Measurements from ENCODE around the gene PINLYP. TPM values are rescaled to one million over a fixed set of nuclear protein-coding genes. Genes with fewer than 3 reads are reported as not detected.

PINLYP gene
- total and polyA plus RNA-seq, 2 of the 13 experiments (the other 11 are each of a cell fraction or from before 2014, with no cell fraction given) = 0.21 to 0.24 TPM

DNA sequence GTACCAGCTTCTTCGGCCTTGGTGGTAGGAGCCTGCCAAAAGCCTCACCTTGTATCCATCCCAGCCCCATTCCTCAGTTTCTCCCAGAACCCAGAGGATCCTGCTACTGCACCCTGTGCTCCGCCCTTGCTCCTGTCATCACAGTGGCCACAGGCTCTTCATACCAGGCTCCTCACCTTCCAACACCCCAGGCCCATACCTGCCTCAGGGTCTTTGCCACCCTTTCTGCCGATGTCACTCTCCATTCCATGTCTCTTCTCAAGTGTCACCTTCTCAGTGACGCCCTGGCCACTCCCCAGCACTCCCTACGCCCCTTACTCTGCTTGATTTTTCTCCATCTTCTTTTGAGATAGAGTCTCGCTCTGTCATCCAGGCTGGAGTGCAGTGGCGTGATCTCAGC is 34.3 kb downstream of the PINLYP start:
- WGBS (ENCODE audit: low lambda C conversion rate) = 82% methylated on average over 7 of the region's 7 CpGs
- FAIRE-seq = no peak
- Histone ChIP-seq H3K27me3 (ENCODE audit: control insufficient read depth in 1 of 2, insufficient read depth in 2 of 2, low read length in 2 of 2) (no peaks in the 10 kb centered on the region), H3K4me2 (ENCODE audit: low read depth, low read length) (no peak overlapping the region), H3K79me2 (ENCODE audit: insufficient read depth, low read length) (no peaks in the 10 kb centered on the region), H3K36me3 (replicated peaks in 1 of 2; ENCODE audit: control insufficient read depth in 1 of 2, insufficient read depth in 2 of 2, low read length in 2 of 2) (peaks cover 19 to 32% of the 10 kb centered on the region in 2 experiments), H3K4me1 (ENCODE audit: insufficient read depth, low read length) (no peaks in the 10 kb centered on the region), H4K20me1 (ENCODE audit: insufficient read depth, low read length) (no peaks in the 10 kb centered on the region), H3K9me3 (ENCODE audit: low read length) (no peaks in the 10 kb centered on the region), H3K27ac (ENCODE audit: extremely low read length, insufficient read depth, low read length) (no peak overlapping the region), H3K4me3 (replicated peaks in 1 of 3; ENCODE audit: insufficient read depth in 1 of 3, low read depth in 2 of 3, low read length in 3 of 3) (no peak overlapping the region), H2AFZ (ENCODE audit: low read length) (no peak overlapping the region), H3K9ac (ENCODE audit: insufficient read depth, low read depth, low read length) (no peak overlapping the region)
- BruUV-seq (replicated peaks) = no TSS peak
- ChIA-PET CTCF (ENCODE audit: low intra/inter-chr PET ratio, low total read pairs) (no interaction called here), POLR2A (no interaction called here)
- no peak for DNase-seq (ENCODE audit: low spot score)
- TF ChIP-seq FIP1L1 (IDR thresholded peaks at IDR 0.05; ENCODE audit: borderline replicate concordance, insufficient read depth, low read depth, low read length) = no peak
- intact Hi-C loops (cut with micrococcal nuclease; ENCODE audit: unreplicated experiment) = no loop called here
- in situ Hi-C loops (cut with HindIII; ENCODE audit: extremely low pct_ligation_motif_present, low pct_unique_long_range_greater_than_20kb) = no loop called here
- ATAC-seq = no peak

DNA sequence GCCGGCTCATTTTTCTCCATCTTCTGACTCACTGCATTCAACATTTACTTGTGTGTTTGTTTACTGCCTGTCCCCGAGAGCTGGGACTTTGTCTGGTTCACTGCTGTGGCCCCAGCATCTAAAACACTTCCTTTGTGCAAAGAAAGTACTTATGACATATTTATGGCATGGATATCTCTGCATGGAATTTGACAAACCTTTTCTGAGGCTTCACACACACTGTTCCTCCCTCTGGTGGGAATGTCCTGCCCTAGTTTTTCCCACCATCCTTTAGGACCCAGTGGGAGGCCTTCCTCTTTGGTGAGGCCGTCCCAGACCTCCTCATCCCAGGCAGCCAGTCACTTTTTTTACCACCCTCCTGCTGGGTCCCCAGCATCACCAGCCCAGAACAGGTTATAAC is 34.9 kb downstream of the PINLYP start:
- H3K27ac ChIP-seq (ENCODE audit: extremely low read length, insufficient read depth, low read length) = no peak overlapping the region
- no peak overlapping the region for H3K4me3 ChIP-seq (replicated peaks in 1 of 3; ENCODE audit: insufficient read depth in 1 of 3, low read depth in 2 of 3, low read length in 3 of 3)
- H3K79me2 ChIP-seq (ENCODE audit: insufficient read depth, low read length) = no peaks in the 10 kb centered on the region
- no peak for TF ChIP-seq ERF (CRISPR knock-in tag; IDR thresholded peaks at IDR 0.05)
- no peak for TF ChIP-seq ZKSCAN1 (IDR thresholded peaks at IDR 0.05; ENCODE audit: low read length)
- no peak for TF ChIP-seq CEBPG (CRISPR knock-in tag; IDR thresholded peaks at IDR 0.05)
- TF ChIP-seq, protein P1, sequence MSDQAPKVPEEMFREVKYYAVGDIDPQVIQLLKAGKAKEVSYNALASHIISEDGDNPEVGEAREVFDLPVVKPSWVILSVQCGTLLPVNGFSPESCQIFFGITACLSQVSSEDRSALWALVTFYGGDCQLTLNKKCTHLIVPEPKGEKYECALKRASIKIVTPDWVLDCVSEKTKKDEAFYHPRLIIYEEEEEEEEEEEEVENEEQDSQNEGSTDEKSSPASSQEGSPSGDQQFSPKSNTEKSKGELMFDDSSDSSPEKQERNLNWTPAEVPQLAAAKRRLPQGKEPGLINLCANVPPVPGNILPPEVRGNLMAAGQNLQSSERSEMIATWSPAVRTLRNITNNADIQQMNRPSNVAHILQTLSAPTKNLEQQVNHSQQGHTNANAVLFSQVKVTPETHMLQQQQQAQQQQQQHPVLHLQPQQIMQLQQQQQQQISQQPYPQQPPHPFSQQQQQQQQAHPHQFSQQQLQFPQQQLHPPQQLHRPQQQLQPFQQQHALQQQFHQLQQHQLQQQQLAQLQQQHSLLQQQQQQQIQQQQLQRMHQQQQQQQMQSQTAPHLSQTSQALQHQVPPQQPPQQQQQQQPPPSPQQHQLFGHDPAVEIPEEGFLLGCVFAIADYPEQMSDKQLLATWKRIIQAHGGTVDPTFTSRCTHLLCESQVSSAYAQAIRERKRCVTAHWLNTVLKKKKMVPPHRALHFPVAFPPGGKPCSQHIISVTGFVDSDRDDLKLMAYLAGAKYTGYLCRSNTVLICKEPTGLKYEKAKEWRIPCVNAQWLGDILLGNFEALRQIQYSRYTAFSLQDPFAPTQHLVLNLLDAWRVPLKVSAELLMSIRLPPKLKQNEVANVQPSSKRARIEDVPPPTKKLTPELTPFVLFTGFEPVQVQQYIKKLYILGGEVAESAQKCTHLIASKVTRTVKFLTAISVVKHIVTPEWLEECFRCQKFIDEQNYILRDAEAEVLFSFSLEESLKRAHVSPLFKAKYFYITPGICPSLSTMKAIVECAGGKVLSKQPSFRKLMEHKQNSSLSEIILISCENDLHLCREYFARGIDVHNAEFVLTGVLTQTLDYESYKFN (CRISPR knock-in tag; conservative IDR thresholded peaks at IDR 0.05) = no peak
- TF ChIP-seq CBX2 (IDR thresholded peaks at IDR 0.05; ENCODE audit: low read depth, low read length) = no peak
- no peak for TF ChIP-seq CBX2 (CRISPR knock-in tag; IDR thresholded peaks at IDR 0.05; ENCODE audit: low read depth)
- TF ChIP-seq, protein P2, sequence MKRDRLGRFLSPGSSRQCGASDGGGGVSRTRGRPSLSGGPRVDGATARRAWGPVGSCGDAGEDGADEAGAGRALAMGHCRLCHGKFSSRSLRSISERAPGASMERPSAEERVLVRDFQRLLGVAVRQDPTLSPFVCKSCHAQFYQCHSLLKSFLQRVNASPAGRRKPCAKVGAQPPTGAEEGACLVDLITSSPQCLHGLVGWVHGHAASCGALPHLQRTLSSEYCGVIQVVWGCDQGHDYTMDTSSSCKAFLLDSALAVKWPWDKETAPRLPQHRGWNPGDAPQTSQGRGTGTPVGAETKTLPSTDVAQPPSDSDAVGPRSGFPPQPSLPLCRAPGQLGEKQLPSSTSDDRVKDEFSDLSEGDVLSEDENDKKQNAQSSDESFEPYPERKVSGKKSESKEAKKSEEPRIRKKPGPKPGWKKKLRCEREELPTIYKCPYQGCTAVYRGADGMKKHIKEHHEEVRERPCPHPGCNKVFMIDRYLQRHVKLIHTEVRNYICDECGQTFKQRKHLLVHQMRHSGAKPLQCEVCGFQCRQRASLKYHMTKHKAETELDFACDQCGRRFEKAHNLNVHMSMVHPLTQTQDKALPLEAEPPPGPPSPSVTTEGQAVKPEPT (CRISPR knock-in tag; IDR thresholded peaks at IDR 0.05; ENCODE audit: low read depth) = no peak
- no peak for TF ChIP-seq ZSCAN22 (CRISPR knock-in tag; IDR thresholded peaks at IDR 0.05)
- TF ChIP-seq KDM3A (CRISPR knock-in tag; IDR thresholded peaks at IDR 0.05; ENCODE audit: low read depth) = no peak
- TF ChIP-seq PRPF4 (IDR thresholded peaks at IDR 0.05; ENCODE audit: low read depth, low read length, poor library complexity, severe bottlenecking) = no peak
- TF ChIP-seq DNMT3B (CRISPR knock-in tag; conservative IDR thresholded peaks at IDR 0.05) = no peak
- no peak for TF ChIP-seq ELF3 (CRISPR knock-in tag; IDR thresholded peaks at IDR 0.05)
- no peak for TF ChIP-seq ZNF570 (CRISPR knock-in tag; IDR thresholded peaks at IDR 0.05; ENCODE audit: borderline replicate concordance)
- H2AFZ ChIP-seq (ENCODE audit: low read length) = no peak overlapping the region
- ATAC-seq = no peak
- intact Hi-C loops (cut with micrococcal nuclease; ENCODE audit: unreplicated experiment) (no loop called here), in situ Hi-C loops (cut with HindIII; ENCODE audit: extremely low pct_ligation_motif_present, low pct_unique_long_range_greater_than_20kb) (no loop called here)
- no peaks in the 10 kb centered on the region for H3K4me1 ChIP-seq (ENCODE audit: insufficient read depth, low read length)
- no peaks in the 10 kb centered on the region for H4K20me1 ChIP-seq (ENCODE audit: insufficient read depth, low read length)
- H3K27me3 ChIP-seq (ENCODE audit: control insufficient read depth in 1 of 2, insufficient read depth in 2 of 2, low read length in 2 of 2) = no peaks in the 10 kb centered on the region
- no peak for FAIRE-seq
- WGBS (ENCODE audit: low lambda C conversion rate) = 83% methylated on average over 3 of the region's 3 CpGs
- H3K9me3 ChIP-seq (ENCODE audit: low read length) = no peaks in the 10 kb centered on the region
- BruUV-seq (replicated peaks) = no TSS peak
- no peak for DNase-seq (ENCODE audit: low spot score)
- ChIA-PET POLR2A (no interaction called here), CTCF (ENCODE audit: low intra/inter-chr PET ratio, low total read pairs) (no interaction called here)
- H3K9ac ChIP-seq (ENCODE audit: insufficient read depth, low read depth, low read length) = no peak overlapping the region
- H3K4me2 ChIP-seq (ENCODE audit: low read depth, low read length) = no peak overlapping the region
- H3K36me3 ChIP-seq (replicated peaks in 1 of 2; ENCODE audit: control insufficient read depth in 1 of 2, insufficient read depth in 2 of 2, low read length in 2 of 2) = peaks cover 19 to 32% of the 10 kb centered on the region in 2 experiments

All from HepG2 (cell line).